Stimulated activated CD8-positive, alpha-beta memory T cell treated with anti-CD3 and anti-CD28 coated beads, Interleukin-7, amount 100 ng/mL, for 4 hours (primary cell): Measurements from ENCODE around the gene RIT2.

Experiments
- DNase-seq, 2 donors: peaks; one replicate each; pipeline ENCODE4 v3.0.0-alpha.2; 2020; ENCODE audit warnings: low read depth in 2 of 2

RIT2 gene

DNA sequence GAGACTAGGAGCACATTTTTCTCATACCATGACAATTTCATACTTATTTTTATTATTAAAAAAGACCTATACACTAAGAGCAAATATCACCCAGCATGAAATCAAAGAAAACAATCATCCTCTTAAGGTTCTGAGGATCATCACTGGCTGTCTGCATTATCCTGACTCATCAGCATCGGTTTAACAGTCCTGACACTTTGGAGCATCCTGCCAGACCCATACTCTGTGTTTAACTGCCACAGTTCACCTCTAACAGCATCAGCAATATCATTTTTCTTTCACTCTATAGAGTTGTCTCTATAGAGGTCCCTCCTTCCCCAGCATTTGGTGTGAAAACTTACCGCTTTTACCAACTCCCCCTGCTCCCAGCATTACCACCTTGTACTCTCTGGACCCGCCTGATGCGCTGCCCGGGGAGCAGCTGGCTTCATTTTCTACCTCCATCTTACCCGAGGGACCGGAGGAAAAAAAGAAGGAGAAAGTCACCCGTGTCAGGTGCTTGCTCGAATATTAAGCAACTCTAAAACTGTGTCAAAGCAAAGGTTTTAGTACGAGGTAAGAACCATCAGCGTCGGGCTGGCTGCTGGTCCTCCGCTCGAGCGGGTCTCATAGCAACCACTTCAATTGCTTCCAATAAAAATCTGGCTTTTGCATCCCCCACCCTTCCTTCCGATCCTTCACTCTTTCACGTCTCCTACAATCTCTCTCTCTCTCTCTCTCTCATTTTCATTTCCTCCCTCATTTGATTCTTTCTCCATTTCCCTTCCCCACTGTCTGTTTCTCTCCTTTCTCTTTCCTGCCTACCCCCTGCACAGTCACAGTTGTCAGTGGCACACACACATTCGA lies at the start of gene RIT2:
TSS of gene RIT2 (minus strand) at position 610 of the 846 bp plus-strand sequence.
- no peak for DNase-seq

DNA sequence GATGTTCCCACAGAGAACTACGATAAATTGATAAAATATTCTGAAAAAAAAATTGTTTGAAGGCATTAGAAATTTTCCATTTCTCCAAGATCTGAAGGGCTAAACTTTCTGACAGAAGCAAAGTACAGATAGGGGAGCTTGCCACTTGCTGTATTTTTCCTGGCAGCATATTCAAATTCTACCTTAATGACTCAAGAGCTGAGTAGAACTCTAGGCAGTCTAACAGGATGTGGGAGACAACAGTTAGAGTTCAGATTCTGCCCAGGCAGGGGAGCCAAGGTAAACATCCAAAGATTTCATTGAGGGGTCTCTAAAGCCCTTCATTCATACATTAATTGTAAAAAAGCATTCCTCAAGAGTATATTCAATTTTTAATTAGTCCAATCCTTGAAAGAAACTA lies 46.0 kb upstream of the RIT2 start:
- DNase-seq, result no peak

DNA sequence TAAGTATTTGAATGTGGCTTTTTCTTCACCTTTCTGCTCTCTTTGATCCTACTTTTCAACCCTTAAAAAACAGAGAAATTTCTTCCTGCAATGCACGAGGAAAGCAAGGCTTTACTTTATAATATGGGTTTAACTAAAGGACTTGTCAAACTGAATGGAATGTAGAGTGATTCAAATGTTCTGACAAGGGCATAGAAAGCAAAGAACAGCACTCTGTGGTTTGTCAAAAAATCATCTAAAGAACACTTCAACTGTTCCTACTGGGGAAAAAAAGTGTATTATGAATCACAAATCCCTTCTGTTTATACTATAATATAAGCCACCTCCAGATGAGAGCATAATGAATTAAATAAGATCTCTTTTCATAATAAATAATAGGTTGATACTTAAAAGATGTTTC lies 45.0 kb upstream of the RIT2 start:
- DNase-seq, result no peak

DNA sequence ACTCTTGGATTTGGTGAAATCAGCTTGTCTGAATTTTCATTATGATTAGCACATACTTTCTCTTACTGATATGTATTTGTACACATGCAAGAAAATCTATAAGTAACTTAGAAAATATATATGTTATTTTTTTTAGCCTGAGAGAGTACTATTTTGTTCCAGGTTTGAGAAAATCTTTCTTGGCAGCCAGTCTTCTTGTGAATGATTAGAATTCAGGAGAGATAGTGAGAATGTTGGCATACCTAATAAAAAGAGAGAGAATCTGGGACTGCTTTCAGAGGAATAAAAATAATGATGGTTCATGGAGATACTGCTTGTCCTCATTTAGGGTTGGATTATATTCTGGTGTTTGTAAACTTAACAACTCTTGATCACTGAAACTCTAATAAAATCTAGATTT lies 44.4 kb upstream of the RIT2 start:
- DNase-seq, result no peak

DNA sequence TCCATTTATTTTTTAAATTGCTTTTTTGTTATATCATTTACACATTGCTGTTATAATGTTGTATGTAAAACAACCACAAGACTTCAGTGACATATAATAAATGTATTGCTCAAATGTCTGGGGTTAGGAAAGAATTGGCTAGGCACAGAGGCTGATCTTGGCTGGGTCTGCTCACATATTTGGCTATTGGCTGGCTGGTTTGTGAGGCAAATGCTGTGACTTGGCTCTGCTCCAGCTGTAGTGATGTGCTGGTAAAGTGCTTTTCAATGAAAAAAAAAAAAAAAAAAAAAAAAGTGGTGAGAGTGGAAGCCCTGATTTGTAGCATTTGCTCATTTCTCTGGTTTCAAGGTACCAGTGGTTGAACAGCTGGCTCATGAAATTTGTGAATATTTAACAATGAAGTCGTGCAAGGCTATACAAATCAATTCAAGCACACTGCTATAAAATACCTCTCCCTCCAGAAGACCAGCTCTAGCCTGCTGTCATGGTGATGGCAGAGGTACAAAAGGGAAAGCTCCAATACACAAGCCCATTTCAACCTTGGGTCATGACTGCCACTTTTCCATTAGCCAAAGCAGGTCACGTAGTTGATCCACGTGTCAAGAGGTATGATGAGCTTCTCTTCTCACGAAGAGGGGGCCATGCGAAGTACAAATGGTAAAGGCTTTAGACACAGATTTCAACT lies 43.7 kb upstream of the RIT2 start:
- no peak for DNase-seq

DNA sequence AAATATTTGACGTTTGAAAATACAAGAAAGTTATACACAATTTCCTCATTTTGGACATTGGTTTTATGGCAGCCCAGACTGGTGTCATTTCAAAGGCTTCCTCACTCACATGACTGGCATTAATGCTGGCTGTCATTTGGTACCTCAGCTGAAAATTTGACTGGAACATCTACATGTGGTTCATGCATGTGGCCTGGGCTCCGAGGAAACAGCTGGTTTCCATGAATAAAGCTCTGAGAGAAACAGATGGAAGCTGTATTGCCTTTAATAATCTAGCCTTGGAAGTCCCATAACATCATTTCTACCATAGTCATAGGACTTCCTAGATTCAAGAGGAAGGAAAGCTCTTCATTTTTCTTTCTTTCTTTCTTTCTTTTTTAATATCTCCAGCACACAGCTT lies 42.9 kb upstream of the RIT2 start:
- DNase-seq, result no peak

DNA sequence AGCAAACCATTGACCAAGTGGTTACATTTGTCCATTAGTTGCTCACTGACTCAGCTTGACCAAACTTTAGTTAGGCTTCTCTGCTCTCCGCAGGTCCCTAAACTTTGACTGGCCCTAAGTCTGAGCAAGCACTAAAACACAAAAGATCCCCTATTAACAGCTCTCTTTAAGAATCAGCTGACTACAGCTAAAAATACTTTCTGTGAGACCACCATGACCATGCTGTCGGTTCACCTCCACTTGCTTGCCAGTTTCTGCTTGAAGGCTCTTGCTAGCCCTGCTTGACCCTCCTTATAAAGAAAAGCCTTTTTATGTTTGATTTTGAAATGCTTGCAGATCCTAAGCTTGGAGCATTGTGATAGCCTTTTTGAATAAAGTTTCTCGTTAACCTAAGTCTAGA lies 40.4 kb upstream of the RIT2 start:
- DNase-seq, result no peak

DNA sequence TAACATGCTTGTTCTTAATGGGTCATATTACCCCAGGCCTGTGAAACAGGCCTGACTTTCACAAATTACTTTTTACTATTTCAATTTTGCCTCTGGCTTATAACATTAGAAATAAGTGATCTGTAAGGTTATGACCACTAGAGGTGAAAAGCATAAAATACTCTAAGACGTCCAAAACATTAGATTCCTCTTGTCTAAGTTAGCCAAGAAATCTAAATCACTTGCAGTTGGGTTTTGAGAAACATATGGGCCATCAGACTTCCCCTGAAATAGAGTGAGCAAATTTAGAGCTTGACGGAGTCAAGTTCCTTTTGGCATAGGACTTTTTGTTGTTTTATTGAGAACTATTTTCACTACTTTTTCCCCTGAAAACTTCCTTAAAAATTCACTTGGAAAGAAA lies 32.7 kb upstream of the RIT2 start:
- DNase-seq, result no peak

DNA sequence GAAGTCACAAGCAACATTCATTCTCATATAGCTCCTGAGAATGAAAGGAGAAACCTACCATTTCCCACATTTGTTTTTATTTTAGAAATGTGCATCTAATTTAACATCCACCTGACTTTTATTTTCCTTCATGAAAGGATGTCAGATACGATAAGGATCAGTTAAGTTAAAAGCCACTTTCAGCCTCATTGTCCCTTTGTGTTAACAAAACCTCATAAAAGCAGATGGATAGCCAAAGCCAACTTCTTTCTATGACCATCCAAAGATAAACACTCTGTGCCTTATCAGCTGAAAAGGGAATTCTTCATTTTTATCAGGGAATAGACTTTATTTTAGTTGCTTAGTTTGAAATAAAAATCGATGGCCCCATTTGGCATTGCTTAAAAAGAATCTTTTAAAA lies 25.7 kb upstream of the RIT2 start:
- DNase-seq, result no peak

DNA sequence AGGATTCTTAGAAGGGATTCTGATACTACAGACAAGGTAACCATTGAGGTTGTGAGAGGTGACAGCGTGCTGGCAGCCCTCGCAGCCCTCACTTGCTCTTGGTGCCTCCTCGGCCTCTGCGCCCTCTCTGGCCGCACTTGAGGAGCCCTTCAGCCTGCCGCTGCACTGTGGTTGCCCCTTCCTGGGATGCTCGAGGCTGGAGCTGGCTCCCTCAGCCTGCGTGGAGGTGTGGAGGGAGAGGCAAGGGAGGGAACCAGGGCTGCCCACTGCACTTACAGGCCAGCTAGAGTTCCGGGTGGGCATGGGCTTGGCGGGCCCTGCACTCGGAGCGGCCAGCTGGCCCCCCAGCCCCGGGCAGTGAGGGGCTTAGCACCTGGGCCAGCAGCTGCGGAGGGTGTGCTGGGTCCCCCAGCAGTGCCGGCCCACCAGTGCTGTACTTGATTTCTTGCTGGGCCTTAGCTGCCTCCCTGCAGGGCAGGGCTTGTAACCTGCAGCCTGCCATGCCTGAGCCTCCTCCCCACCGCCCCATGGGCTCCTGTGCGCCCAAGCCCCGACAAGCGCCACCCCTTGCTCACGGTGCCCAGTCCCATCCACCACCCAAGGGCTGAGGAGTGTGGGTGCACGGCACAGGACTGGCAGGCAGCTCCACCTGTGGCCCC lies 23.9 kb upstream of the RIT2 start:
- DNase-seq, result no peak

DNA sequence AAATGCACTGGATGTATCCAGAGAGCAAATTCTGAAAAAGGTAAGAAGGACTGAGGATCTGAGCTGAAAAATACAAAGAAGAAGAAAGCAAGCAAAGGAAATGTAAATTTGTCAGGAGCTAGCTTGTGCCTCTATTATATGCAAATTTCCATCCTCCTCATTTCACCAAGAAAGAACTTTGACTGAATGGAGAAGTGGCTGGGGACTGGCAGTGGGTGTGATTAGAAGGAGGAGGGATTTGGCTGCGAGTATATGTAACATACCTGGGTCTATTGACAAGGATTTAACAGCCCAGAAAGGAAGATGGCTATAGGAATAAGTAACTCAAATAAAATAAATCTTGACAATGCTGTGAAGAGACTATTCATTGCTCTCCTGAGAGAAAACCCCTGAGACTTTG lies 19.4 kb upstream of the RIT2 start:
- DNase-seq, result no peak

DNA sequence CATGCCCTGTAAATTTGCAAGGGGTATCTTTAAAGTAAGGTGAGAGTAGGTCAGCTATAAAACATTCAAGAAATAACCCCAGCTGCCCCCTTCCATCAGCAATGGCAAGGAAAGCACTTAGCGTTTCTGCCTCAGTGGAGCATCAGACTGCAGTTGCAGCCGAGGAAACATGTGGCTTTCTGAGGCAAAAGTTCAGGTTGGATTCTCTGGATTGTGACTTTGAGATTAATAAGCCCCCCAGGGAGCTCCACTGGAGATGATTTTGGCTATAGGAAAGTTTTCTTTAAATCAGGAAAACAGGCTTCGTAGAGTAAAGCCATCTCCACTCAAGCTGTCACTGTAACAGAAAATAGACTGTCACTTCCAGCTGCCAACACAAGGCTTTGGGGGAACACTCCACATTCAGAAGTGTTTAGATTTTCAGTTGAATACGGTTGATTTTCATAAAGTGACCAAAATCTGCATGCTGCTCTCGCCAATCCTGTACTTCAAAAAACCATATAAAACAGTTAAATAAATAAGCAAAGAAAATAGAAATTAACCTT lies 15.3 kb upstream of the RIT2 start:
- no peak for DNase-seq

DNA sequence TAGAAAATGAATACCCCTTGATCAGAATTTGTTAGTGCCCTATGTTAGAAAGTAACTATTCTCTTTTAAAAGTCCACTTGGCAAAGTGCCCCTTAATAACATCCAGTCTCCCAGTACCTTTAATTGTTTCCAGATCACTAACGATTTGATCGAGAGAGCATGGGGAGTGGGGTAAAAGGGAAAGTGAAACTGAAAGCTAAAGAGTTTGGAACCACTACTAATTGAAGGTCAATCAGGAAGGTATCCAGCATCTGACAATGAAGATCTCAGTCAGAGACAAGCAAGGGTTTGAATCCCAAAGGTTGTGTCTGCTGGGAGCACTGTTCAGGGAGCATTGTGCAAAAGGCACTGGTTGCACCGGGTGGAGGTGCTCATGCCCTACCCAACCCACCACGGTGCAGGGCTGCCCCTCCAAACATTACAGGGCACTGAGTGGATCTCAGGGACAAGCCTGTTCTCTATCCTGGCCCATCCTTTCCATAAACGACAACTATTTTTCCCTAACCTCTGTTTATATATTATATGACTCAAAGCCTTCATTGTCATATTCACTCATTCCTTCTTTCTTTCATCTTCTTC lies 14.6 kb upstream of the RIT2 start:
- no peak for DNase-seq

DNA sequence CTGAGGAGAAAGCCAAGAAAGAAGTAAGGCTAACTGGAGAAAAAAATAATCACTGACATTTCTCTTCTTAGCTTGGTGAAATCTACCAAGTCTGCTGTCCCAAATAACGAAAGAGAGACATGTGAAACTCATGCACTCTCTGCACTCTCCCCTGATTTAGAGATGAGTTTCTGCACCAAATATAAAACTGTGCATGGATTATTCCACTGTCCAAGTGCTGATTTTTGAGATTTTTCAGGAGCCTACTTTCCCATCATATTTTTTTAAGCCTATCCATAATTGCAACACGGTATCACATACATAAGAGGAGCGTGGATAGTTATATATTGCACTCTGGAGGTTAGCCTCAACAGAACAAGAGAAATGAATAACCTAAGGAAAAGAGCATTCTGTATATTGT lies 10.0 kb upstream of the RIT2 start:
- no peak for DNase-seq

DNA sequence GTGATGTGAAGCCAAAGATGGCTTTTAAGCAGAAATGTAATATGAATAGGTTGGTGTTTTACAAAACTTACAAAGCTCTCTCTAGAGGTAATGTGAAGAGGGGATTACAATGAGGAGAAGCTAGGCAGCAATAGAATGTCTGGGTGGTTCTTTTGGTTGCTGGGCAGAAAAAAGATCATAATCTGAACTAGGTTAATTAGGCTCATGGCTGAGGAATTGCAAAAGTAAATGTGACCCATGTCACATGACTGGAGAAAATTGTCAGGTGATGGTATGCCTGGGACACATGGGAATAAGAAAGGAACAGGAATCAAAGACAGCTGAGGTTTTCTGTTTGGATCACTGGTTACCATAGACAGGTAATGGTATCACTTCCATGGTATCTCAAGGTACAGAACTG lies 7.5 kb upstream of the RIT2 start:
- DNase-seq, result no peak

DNA sequence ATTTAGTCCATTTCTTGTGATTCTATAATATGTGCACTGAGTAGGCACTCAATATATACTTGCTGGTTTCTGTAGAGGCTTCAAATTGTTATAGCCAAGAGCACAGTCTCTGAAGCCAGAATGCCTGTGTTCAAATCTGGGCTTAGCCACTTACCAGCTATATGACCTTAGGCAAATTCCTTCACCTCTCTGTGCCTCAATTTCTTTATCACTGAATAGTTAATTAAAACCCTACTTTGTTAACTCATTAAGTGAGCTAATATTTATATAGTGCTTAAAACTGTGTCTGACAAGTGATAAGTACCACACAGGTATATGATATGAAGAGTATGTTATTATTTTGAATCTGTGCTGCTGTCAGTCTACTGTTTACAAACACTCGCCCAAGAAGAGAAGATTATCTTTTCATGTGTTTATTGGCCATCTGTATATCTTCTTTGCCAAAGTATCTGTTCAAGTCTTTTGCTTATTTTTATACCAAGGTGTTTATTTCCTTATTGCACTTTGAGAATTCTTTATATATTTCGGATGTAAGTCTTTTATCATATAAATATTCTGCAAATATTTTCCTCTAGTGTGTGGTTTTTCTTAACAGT lies 1.3 kb upstream of the RIT2 start:
- no peak for DNase-seq

DNA sequence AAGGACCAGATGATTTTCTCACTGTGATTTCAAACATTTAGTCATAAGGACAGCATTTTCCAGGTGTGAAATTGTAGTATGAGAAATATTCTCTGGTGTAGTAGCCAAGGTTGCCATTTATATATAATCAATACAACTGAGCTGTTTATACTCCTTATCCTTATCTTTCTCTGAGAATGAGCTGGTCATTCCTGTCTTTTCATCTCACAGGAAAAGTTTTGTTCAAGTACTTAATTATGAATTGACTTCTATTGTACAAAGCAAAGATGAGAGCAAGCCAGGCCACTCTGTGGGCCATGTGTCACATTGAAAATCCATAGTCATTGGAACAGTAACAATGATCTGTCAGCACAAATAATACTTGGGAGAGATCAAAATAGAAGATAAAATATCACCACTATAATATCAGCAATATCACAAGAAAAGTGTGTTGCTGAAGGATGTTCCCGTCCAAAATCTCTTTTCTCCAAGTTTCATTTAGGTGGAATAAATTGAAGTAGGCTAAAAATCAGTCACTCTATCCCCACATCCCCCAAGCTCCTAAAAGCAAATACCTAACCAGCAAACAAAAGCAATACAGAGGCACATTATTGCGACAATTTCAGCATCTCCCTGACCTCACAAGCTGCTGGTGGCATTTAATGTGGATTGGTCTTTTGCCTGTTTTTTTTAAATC lies 2.1 kb downstream of the RIT2 start:
- DNase-seq, result no peak

DNA sequence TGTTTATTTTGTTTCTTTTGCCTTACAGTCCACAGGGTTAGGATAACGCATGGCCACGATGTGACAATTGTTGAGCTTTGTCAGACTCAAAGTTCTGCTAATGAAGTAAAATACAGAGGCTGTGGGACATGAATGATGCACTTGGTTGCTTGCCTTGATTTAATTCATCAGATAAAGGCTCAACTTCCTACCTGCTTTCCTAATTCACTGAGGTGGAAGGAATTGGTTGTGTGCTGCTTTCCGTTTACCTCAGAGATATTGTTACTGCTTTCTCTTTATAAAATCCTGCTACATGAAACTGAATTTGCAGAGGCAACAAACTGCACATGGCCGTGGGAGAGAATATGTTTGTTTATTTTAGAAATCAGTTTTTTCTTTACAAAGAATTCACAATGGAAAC lies 6.6 kb downstream of the RIT2 start:
- no peak for DNase-seq

DNA sequence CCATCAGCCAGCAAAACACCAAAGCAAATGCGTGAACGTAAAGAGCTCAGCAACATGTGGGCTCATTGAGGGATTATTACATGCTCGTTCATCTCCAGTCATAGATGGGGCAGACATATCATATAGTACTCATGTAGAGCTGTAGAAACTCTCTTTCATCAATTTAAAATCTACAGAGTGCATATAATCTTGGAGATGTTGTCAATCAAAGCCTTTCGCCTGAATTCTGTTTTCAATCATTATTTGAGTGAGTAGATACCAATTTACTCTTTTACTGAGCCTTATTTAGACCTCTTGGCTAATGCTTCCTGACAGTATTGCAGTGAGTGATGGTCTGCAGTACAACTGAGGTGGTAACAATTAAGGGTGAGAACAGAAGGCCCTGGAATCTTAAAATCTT lies 7.0 kb downstream of the RIT2 start:
- DNase-seq, result no peak

DNA sequence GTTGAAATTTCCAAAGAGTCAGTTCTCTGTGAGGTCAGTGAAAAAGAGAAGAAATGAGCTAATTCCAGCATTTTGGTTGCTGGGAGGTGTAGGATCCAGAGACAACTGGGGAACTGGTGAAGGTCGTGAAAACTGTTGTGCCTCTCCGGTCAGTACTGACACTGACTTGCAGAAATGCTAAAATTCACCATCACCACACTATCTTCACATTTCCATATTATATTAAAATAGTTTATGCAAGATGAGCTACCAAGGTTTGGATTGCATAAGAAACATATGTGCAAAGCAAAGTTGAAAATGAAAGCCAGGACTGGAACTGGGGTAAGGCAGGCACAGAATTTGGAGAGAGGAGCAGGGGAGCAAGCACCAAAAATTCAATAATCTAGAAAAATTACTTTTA lies 21.8 kb downstream of the RIT2 start:
- DNase-seq, result no peak

DNA sequence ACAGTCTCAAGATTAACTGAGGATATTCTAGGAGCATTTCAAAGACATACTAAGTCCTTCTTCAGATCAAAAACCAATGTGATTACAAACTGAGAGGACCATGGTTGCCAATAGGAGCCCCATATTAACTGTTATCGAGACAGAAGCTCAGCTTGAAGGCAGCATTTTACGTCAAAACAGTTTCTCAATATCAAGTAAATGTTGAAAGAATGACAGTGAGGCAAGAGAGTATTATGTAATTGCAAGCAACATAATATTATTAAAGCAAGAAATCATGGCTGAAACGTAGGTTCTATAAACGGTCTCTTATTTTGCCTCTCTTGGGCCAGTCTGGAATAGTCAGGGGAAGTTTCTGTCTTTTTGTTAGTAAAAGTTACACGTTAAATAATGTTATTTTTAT lies 22.9 kb downstream of the RIT2 start:
- no peak for DNase-seq
